ENCODE measurements around the gene SDHA.
"Not testable (repeated sequence)": the region's sequence is repeated elsewhere in the genome, so short reads cannot be mapped to it uniquely, and the experiment has no call there.

SDHA gene

DNA sequence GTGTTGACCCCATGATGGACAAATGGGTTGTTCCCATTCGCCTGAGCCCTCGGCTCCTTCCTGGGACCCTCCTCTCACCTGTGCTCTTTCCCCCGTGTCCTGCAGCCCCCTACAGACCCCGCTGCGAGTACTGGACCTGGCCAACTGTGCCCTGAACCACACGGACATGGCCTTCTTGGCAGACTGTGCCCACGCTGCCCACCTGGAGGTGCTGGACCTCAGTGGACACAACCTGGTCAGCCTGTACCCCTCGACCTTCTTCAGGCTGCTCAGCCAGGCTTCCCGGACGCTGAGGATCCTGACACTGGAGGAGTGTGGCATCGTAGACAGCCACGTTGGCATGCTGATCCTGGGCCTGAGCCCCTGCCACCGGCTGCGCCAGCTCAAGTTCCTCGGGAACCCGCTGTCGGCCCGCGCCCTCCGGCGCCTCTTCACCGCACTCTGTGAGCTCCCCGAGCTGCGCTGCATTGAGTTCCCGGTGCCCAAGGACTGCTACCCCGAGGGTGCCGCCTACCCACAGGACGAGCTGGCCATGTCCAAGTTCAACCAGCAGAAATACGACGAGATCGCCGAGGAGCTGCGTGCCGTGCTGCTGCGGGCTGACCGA is 23.4 kb upstream of the SDHA start:
- H3K27ac ChIP-seq, result no peak overlapping the region
- TF ChIP-seq, protein P1, sequence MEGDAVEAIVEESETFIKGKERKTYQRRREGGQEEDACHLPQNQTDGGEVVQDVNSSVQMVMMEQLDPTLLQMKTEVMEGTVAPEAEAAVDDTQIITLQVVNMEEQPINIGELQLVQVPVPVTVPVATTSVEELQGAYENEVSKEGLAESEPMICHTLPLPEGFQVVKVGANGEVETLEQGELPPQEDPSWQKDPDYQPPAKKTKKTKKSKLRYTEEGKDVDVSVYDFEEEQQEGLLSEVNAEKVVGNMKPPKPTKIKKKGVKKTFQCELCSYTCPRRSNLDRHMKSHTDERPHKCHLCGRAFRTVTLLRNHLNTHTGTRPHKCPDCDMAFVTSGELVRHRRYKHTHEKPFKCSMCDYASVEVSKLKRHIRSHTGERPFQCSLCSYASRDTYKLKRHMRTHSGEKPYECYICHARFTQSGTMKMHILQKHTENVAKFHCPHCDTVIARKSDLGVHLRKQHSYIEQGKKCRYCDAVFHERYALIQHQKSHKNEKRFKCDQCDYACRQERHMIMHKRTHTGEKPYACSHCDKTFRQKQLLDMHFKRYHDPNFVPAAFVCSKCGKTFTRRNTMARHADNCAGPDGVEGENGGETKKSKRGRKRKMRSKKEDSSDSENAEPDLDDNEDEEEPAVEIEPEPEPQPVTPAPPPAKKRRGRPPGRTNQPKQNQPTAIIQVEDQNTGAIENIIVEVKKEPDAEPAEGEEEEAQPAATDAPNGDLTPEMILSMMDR (IDR thresholded peaks at IDR 0.05), result no peak
- no peak for TF ChIP-seq ZFX (IDR thresholded peaks at IDR 0.05; ENCODE audit: borderline replicate concordance)

GRCh38 chr5:195401-196160 is 22.5 kb upstream of the SDHA start:
- TF ChIP-seq, protein P1 (IDR thresholded peaks at IDR 0.05), result no peak
- TF ChIP-seq ZFX (IDR thresholded peaks at IDR 0.05; ENCODE audit: borderline replicate concordance), result no peak
- no peak overlapping the region for H3K27ac ChIP-seq

DNA sequence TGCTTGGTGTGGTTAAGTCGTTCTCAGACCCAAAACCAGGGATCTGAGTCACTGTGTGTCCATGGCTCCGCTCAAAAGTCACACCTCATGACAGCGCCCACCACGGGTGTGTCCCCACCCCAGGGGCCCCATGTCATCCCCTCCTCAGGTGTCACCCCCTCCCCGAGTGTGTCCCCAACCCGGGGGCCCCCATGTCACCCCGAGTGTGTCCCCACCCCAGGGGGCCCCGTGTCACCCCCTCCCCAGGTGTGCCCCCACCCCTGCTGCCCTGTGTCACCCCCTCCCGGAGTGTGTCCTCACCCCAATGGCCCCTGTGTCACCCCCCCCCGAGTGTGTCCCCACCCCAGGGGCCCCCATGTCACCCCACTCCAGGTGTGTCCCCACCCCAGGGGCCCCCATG is 21.8 kb upstream of the SDHA start:
- H3K27ac ChIP-seq, result no peak overlapping the region
- TF ChIP-seq, protein P1 (IDR thresholded peaks at IDR 0.05), result no peak
- TF ChIP-seq ZFX (IDR thresholded peaks at IDR 0.05; ENCODE audit: borderline replicate concordance), result no peak

DNA sequence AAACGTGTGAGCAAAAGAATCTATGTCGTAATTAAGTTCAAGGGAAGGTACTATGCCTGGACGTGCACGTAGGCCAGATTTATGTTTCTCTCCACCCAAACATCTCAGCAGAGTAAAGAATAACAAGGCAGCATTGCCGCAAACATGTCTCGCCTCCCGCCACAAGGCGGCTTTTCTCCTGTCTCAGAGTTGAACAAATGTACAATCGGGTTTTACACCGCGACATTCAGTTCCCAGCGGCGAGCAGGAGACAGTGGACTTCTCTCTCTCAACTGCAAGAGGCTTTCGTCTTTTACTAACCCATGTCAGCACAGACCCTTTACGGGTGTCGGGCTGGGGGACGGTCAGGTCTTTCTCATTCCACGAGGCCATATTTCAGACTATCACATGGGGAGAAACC is 21.1 kb upstream of the SDHA start:
- not testable (repeated sequence) for H3K27ac ChIP-seq

DNA sequence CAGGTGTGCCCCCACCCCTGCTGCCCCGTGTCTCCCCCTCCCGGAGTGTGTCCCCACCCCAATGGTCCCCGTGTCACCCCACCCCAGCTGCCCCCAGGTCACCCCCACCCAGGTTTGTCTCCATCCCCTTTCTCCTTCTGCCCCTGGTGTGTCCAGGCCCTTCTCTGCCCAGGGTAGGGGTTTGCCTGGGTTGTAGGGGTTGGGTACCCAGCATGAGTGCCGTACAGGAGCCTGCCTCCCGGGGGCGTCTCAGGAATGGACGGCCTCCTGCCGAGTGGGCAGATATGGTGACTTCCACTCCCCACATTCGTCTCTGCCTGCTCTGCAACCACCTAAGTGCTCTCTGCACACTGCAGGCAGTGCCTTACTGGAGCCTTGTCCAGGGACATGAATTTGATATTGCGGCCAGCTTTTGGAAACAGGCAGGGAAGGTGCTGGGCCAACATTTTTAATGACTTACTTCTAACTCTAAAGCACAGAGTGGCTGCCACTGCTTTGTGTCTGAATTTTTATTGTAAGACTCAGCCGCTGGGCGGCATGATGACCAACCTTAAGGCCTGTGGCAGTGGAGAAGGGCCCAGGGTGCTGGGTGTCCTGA is 20.1 kb upstream of the SDHA start:
- no peak overlapping the region for H3K27ac ChIP-seq
- TF ChIP-seq, protein P1 (IDR thresholded peaks at IDR 0.05), result no peak
- TF ChIP-seq ZFX (IDR thresholded peaks at IDR 0.05; ENCODE audit: borderline replicate concordance), result no peak

DNA sequence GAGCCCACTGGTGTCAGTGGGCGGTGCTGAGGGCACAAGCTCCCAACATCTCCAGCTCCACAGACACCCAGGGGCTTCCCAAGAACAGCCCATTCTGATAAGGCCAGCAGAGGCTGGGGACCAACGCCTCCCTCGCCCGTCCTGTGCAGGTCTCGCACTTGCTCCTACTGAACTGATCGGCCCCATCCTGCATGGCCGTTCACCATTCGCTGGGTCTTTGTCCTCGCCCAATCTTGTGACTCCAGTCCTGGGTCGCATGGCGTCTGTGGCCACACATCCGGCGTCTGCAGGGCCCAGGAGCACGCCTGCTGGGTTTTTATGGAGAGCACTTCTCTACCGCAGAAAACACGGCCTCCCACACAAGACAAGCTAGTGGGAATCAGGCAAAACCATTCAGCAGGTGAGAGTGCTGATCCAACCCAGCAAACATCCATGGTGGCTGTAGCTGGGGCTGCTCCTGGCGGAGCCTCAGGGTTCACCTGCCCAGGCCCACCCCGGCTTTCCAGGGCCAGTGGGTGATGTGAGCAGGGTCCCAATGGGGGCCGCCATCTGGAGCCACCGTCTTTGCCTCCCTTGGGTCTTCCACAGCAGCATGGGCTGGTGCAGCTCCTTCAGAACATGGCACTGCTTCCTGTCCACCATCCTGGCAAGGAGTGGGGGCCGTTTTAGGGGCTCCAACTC is 19.5 kb upstream of the SDHA start:
- no peak overlapping the region for H3K27ac ChIP-seq

More for the DNA sequence above, 19.5 kb upstream of the SDHA start:
- no peak for TF ChIP-seq ZFX (IDR thresholded peaks at IDR 0.05; ENCODE audit: borderline replicate concordance)
- TF ChIP-seq, protein P1 (IDR thresholded peaks at IDR 0.05), result no peak

All from 22Rv1 (cell line).